DOHH2 (cell line): ENCODE results near the gene LCE1E.

ENCODE experiments used
- H3F3A ChIP-seq: fragments of 200-600 bp; sonication (generic), shearing (Covaris generic); 2 replicates; pipeline ENCODE4 v1.6.0; 2016; ENCODE audit warnings: antibody characterized with exemption, mild to moderate bottlenecking; ENCODE audit not compliant: control insufficient read depth, insufficient read depth
- H3K27ac ChIP-seq: fragments of 200-600 bp; sonication (generic); 2 replicates; pipeline ENCODE4 v1.5.1; 2014; ENCODE audit warnings: low read depth, mild to moderate bottlenecking, low read length, moderate library complexity
- H3K27me3 ChIP-seq: fragments of 200-600 bp; sonication (generic); 2 replicates; pipeline ENCODE4 v1.6.1; 2014; ENCODE audit warnings: mild to moderate bottlenecking, low read length, mixed read lengths; ENCODE audit not compliant: control insufficient read depth
- H3K36me3 ChIP-seq: fragments of 200-600 bp; sonication (generic); 2 replicates; pipeline ENCODE4 v1.6.1; 2014; ENCODE audit warnings: mild to moderate bottlenecking, low read length, moderate library complexity, mixed read lengths; ENCODE audit not compliant: control insufficient read depth
- H3K4me1 ChIP-seq: fragments of 200-600 bp; sonication (generic); 2 replicates; pipeline ENCODE4 v1.6.1; 2014; ENCODE audit warnings: mild to moderate bottlenecking, low read length, mixed read lengths; ENCODE audit not compliant: control insufficient read depth
- H3K4me2 ChIP-seq: fragments of 200-600 bp; sonication (generic); 2 replicates; pipeline ENCODE4 v1.6.0; 2014; ENCODE audit warnings: mild to moderate bottlenecking, low read length, moderate library complexity
- H3K4me3 ChIP-seq: fragments of 200-600 bp; sonication (generic); 2 replicates; pipeline ENCODE4 v1.5.1; 2014; ENCODE audit warnings: mild to moderate bottlenecking, low read length, mixed read lengths
- H3K79me2 ChIP-seq: fragments of 200-600 bp; sonication (generic); 2 replicates; pipeline ENCODE4 v1.6.1; 2014; ENCODE audit warnings: mild to moderate bottlenecking, low read length, mixed read lengths; ENCODE audit not compliant: control insufficient read depth
- H3K9me2 ChIP-seq: fragments of 200-600 bp; sonication (generic); replicated peaks from 2 replicates; pipeline ENCODE4 v1.6.1; 2014; ENCODE audit warnings: mild to moderate bottlenecking, low read length, mixed read lengths; ENCODE audit not compliant: control insufficient read depth
- H3K9me3 ChIP-seq: fragments of 200-600 bp; sonication (generic); 2 replicates; pipeline ENCODE4 v1.6.1; 2014; ENCODE audit warnings: antibody characterized with exemption, low read length, mixed read lengths; ENCODE audit not compliant: control insufficient read depth, insufficient read depth
- H4K20me1 ChIP-seq: fragments of 200-600 bp; sonication (generic); 2 replicates; pipeline ENCODE4 v1.6.0; 2014; ENCODE audit warnings: low read depth, mild to moderate bottlenecking, antibody characterized with exemption, low read length, moderate library complexity; ENCODE audit not compliant: control insufficient read depth, insufficient read depth
- EZH2phosphoT487 ChIP-seq: fragments of 200-600 bp; sonication (generic); IDR thresholded peaks from 2 replicates; pipeline ENCODE4 v1.6.1; 2017; ENCODE audit warnings: borderline replicate concordance, mild to moderate bottlenecking, antibody characterized with exemption, low read length, moderate library complexity, mixed read lengths
- TF ChIP-seq, protein P1 (sequence below): fragments of 200-600 bp; sonication (generic); IDR thresholded peaks from one replicate; pipeline ENCODE4 v1.5.1; 2014; ENCODE audit warnings: antibody characterized with exemption, mild to moderate bottlenecking, low read depth, low read length; ENCODE audit not compliant: poor library complexity, severe bottlenecking

The LCE1E gene

DNA sequence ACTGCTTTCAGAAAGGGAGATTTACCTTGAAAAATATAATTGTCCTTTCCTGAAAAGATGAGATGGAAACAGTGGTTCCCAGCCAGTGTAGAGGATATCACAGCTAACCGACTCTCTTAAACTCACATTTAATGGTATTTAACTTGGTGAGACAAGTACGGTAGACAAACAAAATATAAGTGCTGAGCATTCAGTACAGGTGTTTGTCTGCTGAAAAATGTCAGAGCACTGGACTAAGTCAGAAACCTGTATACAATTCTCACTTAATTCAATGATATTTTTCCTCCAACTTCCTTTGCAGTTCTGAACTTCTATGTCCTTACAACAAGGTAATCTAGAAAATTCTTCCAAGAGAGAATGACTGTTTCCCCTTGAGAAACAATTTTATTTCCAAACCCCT, 25.6 kb downstream of the LCE1E start, which contains the start of gene LCE1B:
TSS of gene LCE1B (plus strand) at position 301 of the 400 bp plus-strand sequence. CDS start 476 bp downstream, outside the sequence.
- no peak within 1 kb of the TSS for H3K27ac ChIP-seq
- H3K9me3 ChIP-seq = no peaks in the 10 kb centered on the region
- H3K27me3 ChIP-seq = no peaks in the 10 kb centered on the region; the same call in 1 of the 2 replicates
- no peaks in the 10 kb centered on the region for H3F3A ChIP-seq
- H3K36me3 ChIP-seq = no peaks in the 10 kb centered on the region
- H3K4me3 ChIP-seq = no peak within 1 kb of the TSS
- no peaks in the 10 kb centered on the region for H4K20me1 ChIP-seq
- no peaks in the 10 kb centered on the region for H3K9me2 ChIP-seq
- H3K4me2 ChIP-seq = no peak within 1 kb of the TSS
- H3K4me1 ChIP-seq = no peaks in the 10 kb centered on the region
- H3K79me2 ChIP-seq = no peaks in the 10 kb centered on the region
- no peak for TF ChIP-seq EZH2phosphoT487
- TF ChIP-seq, protein P1, sequence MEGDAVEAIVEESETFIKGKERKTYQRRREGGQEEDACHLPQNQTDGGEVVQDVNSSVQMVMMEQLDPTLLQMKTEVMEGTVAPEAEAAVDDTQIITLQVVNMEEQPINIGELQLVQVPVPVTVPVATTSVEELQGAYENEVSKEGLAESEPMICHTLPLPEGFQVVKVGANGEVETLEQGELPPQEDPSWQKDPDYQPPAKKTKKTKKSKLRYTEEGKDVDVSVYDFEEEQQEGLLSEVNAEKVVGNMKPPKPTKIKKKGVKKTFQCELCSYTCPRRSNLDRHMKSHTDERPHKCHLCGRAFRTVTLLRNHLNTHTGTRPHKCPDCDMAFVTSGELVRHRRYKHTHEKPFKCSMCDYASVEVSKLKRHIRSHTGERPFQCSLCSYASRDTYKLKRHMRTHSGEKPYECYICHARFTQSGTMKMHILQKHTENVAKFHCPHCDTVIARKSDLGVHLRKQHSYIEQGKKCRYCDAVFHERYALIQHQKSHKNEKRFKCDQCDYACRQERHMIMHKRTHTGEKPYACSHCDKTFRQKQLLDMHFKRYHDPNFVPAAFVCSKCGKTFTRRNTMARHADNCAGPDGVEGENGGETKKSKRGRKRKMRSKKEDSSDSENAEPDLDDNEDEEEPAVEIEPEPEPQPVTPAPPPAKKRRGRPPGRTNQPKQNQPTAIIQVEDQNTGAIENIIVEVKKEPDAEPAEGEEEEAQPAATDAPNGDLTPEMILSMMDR = no peak

DNA sequence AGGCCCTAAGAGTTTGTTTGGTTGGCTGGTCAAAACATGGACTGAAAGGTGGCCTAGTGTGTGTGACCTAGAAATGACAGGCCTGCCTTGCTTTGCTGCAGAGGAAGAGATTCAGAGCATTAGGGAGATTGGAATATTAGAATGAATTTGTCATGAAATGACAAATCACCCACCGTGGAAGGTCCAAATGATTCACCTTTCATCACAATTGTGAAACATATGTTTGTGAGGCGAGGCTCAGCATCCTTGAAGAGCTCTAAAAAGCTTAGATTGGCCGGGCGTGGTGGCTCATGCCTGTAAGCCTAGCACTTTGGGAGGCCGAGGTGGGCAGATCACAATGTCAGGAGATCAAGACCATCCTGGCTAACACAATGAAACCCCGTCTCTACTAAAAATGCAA, 31.3 kb downstream of the LCE1E start:
- no peaks in the 10 kb centered on the region for H3K9me2 ChIP-seq
- no peaks in the 10 kb centered on the region for H4K20me1 ChIP-seq
- H3K79me2 ChIP-seq = no peaks in the 10 kb centered on the region
- no peaks in the 10 kb centered on the region for H3K36me3 ChIP-seq
- no peak overlapping the region for H3K4me2 ChIP-seq
- H3K9me3 ChIP-seq = no peaks in the 10 kb centered on the region
- H3K4me1 ChIP-seq = no peaks in the 10 kb centered on the region
- no peak overlapping the region for H3K4me3 ChIP-seq
- no peak overlapping the region for H3K27ac ChIP-seq
- no peak for TF ChIP-seq EZH2phosphoT487
- TF ChIP-seq, protein P1 = no peak
- no peaks in the 10 kb centered on the region for H3F3A ChIP-seq
- H3K27me3 ChIP-seq = peaks cover under 1% of the 10 kb centered on the region; the same call in 1 of the 2 replicates

DNA sequence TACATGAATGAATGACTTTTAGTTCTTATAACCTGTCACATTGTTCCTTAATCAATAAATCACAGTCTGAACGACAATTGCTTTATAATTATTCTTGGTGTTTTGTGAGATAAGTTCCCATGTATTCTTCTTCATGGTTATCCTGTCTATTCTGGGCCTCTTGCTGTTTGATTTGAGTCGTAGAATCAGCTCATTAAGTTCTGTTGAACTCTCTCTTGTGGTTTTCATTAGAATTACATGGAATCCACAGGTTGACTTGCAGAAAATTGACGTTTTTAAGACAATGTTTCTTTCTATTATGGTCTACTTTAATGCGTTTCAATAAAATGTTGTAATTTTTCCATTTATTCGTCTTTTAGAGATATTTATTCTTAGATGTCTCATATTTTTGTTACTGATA, 37.2 kb downstream of the LCE1E start:
- Histone ChIP-seq H4K20me1 (no peaks in the 10 kb centered on the region), H3K9me2 (no peaks in the 10 kb centered on the region), H3K27ac (no peak overlapping the region), H3K79me2 (no peaks in the 10 kb centered on the region), H3K4me2 (no peak overlapping the region), H3K4me3 (no peak overlapping the region), H3K27me3 (peaks cover 3% of the 10 kb centered on the region; the same call in 1 of the 2 replicates), H3K36me3 (no peaks in the 10 kb centered on the region), H3F3A (no peaks in the 10 kb centered on the region), H3K9me3 (no peaks in the 10 kb centered on the region), H3K4me1 (no peaks in the 10 kb centered on the region)
- no peak for TF ChIP-seq EZH2phosphoT487
- TF ChIP-seq, protein P1 = no peak
